ENCODE results near the gene ADAMTS1. TPM values are rescaled to one million over a fixed set of nuclear protein-coding genes. Genes with fewer than 3 reads are reported as not detected.

The ADAMTS1 gene
- total and polyA plus RNA-seq, 8 donors: 54.2 to 147 (median 96.9) TPM

- Histone ChIP-seq H3K27ac (peak overlapping the region in 1 of 2 donors; percentile 63), H3K9me3 (no peaks in the 10 kb centered on the region), H3K27me3 (no peaks in the 10 kb centered on the region), H3K36me3 (no peaks in the 10 kb centered on the region), H3K4me1 (peaks cover 4 to 10% of the 10 kb centered on the region in 2 donors), H3K4me3 (no peak overlapping the region)
- TF ChIP-seq, protein P1, sequence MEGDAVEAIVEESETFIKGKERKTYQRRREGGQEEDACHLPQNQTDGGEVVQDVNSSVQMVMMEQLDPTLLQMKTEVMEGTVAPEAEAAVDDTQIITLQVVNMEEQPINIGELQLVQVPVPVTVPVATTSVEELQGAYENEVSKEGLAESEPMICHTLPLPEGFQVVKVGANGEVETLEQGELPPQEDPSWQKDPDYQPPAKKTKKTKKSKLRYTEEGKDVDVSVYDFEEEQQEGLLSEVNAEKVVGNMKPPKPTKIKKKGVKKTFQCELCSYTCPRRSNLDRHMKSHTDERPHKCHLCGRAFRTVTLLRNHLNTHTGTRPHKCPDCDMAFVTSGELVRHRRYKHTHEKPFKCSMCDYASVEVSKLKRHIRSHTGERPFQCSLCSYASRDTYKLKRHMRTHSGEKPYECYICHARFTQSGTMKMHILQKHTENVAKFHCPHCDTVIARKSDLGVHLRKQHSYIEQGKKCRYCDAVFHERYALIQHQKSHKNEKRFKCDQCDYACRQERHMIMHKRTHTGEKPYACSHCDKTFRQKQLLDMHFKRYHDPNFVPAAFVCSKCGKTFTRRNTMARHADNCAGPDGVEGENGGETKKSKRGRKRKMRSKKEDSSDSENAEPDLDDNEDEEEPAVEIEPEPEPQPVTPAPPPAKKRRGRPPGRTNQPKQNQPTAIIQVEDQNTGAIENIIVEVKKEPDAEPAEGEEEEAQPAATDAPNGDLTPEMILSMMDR (IDR thresholded peaks at IDR 0.05): no peak
- peak in 1 of 4 donors; percentile 43 for DNase-seq
- peak; percentile 81 for ATAC-seq
- intact Hi-C loops (cut with DNase I): no loop called here
Observed at GRCh38 chr21:26800001-26800400, 45.2 kb downstream of the ADAMTS1 start.

GRCh38 chr21:26798856-26799751 is 46.1 kb downstream of the ADAMTS1 start:
- Histone ChIP-seq H3K36me3 (no peaks in the 10 kb centered on the region), H3K9me3 (no peaks in the 10 kb centered on the region), H3K4me3 (no peak overlapping the region), H3K27me3 (no peaks in the 10 kb centered on the region), H3K4me1 (peaks cover 4 to 10% of the 10 kb centered on the region in 2 donors), H3K27ac (peak overlapping the region in 1 of 2 donors; percentile 63)
- ATAC-seq (peak; percentile 81), DNase-seq (peak in 2 of 4 donors; percentile 35 to 69)
- intact Hi-C loops (cut with DNase I): no loop called here
- TF ChIP-seq, protein P1 (IDR thresholded peaks at IDR 0.05): no peak

GRCh38 chr21:26797878-26798456 is 47.2 kb downstream of the ADAMTS1 start:
- no peaks in the 10 kb centered on the region for H3K9me3 ChIP-seq
- intact Hi-C loops (cut with DNase I): no loop called here
- no peaks in the 10 kb centered on the region for H3K36me3 ChIP-seq
- H3K27me3 ChIP-seq: no peaks in the 10 kb centered on the region
- no peak for DNase-seq
- no peak for ATAC-seq
- peaks cover 4 to 10% of the 10 kb centered on the region in 2 donors for H3K4me1 ChIP-seq
- TF ChIP-seq, protein P1 (IDR thresholded peaks at IDR 0.05): no peak
- H3K4me3 ChIP-seq: no peak overlapping the region
- H3K27ac ChIP-seq: no peak overlapping the region

DNA sequence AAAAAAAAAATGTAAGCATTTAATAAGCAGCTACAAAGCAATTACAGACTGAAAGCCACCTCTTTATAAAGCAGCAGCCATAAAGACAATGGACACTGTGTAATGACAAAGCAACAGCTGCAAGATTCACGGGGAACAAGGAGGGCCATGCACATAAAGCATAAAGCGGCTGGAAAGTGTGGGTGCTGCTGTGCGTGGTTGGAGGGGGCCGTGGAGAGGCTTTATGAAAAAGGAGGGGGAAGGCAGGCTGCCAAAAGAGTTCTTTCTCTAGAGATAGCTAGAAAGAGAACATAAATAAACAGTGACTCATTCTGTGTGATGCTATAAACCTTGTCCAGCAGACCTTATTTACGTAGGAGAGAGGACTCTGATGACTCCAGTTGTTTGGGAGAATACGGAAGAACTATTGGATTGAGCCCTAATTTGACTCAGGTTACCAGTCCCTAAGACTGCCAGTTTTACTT is 49.3 kb downstream of the ADAMTS1 start:
- TF ChIP-seq, protein P1 (IDR thresholded peaks at IDR 0.05): no peak
- intact Hi-C loops (cut with DNase I): no loop called here
- no peak overlapping the region for H3K4me3 ChIP-seq
- no peaks in the 10 kb centered on the region for H3K36me3 ChIP-seq
- peak; percentile 31 for ATAC-seq
- H3K27me3 ChIP-seq: no peaks in the 10 kb centered on the region
- no peaks in the 10 kb centered on the region for H3K9me3 ChIP-seq
- peaks cover 4 to 6% of the 10 kb centered on the region in 2 donors for H3K4me1 ChIP-seq
- peak overlapping the region in 1 of 2 donors; percentile 39 for H3K27ac ChIP-seq
- DNase-seq: peak in 2 of 4 donors; percentile 39 to 63

GRCh38 chr21:26795412-26795805 is 49.8 kb downstream of the ADAMTS1 start:
- H3K27me3 ChIP-seq: no peaks in the 10 kb centered on the region
- TF ChIP-seq, protein P1 (IDR thresholded peaks at IDR 0.05): no peak
- no peak for DNase-seq
- peaks cover 4% of the 10 kb centered on the region in 2 donors for H3K4me1 ChIP-seq
- no peaks in the 10 kb centered on the region for H3K36me3 ChIP-seq
- intact Hi-C loops (cut with DNase I): no loop called here
- peak overlapping the region in 1 of 2 donors; percentile 39 for H3K27ac ChIP-seq
- H3K9me3 ChIP-seq: no peaks in the 10 kb centered on the region
- ATAC-seq: no peak
- H3K4me3 ChIP-seq: no peak overlapping the region

Measured in left lung (tissue), 10 donors.